Stimulated activated CD8-positive, alpha-beta memory T cell treated with anti-CD3 and anti-CD28 coated beads, Interleukin-12 subunit alpha, Interleukin-12 subunit beta, amount 100 ng/mL, for 1 hour (primary cell): ENCODE results near the gene MOV10L1.
"Not testable (repeated sequence)": the region's sequence is repeated elsewhere in the genome, so short reads cannot be mapped to it uniquely, and the experiment has no call there.

ENCODE experiments used
- DNase-seq: peaks from one replicate; pipeline ENCODE4 v3.0.0-alpha.2; 2020; ENCODE audit warnings: low read depth

Gene MOV10L1

DNA sequence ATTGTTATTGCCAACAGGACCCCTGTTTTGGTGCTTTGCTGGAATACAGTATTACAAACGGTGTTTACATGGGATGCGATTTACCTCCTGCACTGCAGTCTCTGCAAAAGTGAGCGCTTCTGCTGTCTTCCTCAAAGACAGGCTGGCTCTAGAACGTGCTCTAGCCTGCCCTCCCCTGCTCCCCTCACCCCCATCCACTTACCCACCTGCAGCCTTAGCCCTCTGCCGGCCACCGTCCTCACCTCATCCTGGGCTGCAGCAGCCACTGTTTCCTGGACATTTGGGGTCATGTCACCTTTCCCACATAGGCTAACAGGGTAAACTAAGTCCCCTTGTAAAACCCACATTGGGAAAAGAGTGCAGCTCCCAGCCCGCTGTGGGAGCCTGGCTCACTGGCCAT lies 71.1 kb downstream of the MOV10L1 start:
- DNase-seq: no peak

DNA sequence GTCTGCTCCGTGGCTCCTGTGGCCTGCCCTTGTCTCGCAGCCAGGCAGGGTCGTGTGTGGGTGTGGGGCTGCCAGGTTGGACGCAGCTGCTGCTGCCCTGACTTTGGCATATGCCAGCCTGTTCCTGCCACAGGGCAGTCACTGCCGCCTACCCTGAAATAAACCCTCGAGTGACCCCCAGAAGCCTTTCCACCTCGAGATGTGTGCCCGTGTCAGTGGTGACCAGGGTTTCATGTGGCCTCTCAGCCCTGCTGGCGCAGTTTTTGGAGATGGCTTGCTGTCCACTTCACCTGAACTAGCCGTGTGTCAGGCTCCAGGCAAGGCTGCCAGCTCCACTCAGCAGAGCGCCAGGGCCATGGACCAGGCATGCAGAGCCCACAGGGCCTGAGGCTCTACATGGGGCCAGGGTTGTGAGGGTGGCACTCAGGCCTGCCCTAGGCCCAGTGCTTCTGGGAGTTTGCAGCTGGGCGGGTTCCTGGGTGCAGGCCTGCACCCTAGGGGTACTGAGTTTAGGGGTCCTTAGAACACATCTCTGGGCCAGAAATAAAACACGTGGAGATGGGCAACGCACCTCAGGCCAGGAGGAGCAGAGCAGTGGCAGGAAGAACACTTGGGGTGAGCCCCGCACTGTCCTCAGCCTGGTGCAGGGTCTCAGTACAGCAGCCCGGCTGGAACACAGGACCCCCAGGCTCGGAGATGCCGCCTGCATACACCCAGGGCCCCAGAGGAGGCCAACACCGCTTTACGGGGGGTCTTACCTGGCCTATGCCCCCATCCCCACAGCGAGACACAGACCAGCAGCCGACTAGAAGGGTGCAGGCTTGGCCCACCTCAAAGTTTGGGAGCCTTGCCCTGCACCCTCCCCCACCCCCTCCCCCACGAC lies 71.9 kb downstream of the MOV10L1 start:
- no peak for DNase-seq

- no peak for DNase-seq
Measured at GRCh38 chr22:50162391-50162956, 72.7 kb downstream of the MOV10L1 start.

DNA sequence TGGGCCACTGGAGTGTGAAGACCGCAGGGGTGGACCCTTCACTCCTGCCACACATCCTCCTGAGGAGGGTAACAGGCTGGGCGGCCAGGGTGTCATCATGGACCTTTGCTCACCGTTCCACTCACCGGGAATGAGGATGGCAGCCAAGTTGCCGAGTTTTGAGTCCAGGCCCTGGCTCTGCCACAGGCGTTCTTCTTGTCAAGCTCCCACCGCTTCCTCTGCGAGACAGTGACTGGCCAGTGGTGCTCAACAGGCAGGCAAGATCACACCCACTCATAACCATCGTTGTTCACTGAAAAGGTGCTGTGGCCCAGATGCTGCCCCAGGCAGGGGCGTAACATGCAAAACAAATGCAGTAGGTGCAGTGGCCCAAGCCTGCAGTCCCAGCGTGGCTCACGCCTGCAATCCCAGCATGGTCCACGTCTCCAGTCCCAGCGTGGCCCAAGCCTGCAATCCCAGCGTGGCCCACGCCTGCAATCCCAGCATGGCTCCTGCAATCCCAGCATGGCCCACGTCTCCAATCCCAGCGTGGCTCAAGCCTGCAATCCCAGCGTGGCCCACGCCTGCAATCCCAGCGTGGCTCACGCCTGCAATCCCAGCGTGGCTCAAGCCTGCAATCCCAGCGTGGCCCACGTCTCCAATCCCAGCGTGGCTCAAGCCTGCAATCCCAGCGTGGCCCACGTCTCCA lies 75.8 kb downstream of the MOV10L1 start:
- no peak for DNase-seq

- DNase-seq: no peak
Measured at GRCh38 chr22:50167689-50168489, 78.1 kb downstream of the MOV10L1 start.

GRCh38 chr22:50168490-50169180 lies 78.8 kb downstream of the MOV10L1 start:
- not testable (repeated sequence) for DNase-seq

DNA sequence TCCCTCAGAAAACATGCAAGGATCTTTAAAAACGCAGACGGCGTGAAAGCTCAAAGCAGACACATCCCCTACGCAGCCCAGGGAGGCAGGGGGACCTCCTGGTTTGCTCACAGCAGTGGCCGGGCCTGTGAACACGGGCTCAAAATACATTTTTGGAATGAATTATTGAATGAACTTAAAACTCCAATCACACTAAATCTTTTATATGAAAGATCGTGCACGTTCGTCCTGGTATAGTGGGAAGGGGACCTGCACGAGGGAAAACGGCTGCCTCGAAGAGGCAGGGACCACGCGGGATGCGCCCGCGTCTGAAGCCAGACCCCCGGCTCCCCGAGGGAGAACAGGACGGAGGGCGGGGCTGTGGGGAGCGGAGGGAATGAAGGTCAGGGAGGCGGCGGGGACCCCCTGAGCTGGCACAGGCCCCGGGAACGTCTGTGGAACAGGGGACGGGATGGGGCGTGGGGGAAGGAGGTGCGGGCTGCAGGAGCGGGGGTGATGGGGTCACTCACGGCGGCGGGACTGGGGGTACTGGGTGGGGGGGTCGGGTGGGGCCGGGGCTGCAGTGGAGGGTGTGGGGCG lies 79.5 kb downstream of the MOV10L1 start:
- no peak for DNase-seq

DNA sequence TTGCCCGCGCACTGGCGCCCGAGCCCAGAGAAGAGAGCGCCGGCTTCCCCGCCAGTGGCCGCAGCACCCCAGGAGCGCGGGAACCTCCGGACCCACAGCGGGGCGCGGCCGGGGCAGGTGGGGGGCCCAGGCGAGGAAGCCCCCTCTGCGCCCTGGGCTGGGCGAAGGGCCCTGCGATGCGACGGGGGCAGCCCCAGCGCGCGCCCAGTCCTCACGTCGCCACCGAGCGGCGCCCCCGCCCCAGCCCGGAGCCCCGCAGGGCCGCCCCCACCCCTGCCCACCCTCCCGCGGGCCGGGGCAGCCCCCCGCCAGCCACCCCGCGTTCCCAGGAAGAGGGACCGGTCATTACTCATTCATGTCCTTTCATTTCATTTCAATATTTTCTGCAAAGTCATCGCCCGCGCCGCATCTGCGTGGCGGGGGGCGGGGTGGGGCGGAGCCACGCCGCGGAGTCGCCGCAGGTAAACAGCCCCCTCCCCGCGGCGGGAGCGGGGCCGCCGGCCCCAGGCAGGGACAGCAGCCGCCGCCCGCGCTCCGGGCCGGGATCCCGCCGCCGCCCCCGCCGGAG lies 80.1 kb downstream of the MOV10L1 start:
- DNase-seq: no peak

- no peak for DNase-seq
Measured at GRCh38 chr22:50170453-50171318, 80.9 kb downstream of the MOV10L1 start, which contains the start of gene PANX2. PANX2 (plus strand) TSS chr22:50170731; CDS start chr22:50170731, 0 bp downstream.

GRCh38 chr22:50171319-50171964 lies 81.6 kb downstream of the MOV10L1 start:
- DNase-seq: no peak

GRCh38 chr22:50171965-50172421 lies 82.2 kb downstream of the MOV10L1 start:
- DNase-seq: no peak

GRCh38 chr22:50173311-50173982 lies 83.6 kb downstream of the MOV10L1 start:
- no peak for DNase-seq

DNA sequence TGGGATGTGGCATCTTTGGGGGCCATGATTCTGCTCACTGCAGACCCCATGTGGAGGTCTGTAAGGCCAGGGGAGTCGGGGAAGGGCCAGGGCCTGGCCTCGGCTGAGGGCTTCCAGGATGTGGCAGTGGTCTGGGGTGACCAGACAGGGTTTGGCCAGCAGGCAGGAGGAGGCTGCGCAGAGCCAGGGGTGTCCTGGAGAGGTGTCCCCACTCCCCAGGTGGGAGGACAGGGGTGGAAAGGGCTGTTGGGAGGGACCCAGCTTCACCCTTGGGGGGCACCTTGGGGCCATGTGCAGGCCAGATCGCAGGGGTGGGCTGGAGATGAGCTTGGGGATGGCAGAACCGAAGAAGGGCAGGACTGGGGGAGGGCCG lies 84.2 kb downstream of the MOV10L1 start:
- DNase-seq: no peak

- DNase-seq: no peak
Measured at GRCh38 chr22:50174382-50175190, 84.8 kb downstream of the MOV10L1 start.

- DNase-seq: no peak
Measured at GRCh38 chr22:50175191-50175461, 85.3 kb downstream of the MOV10L1 start.

- DNase-seq: no peak
Measured at GRCh38 chr22:50175921-50176849, 86.4 kb downstream of the MOV10L1 start.
